ENCODE results near the gene USP7. TPM values are rescaled to one million over a fixed set of nuclear protein-coding genes. Genes with fewer than 3 reads are reported as not detected.

Gene USP7
- total RNA-seq, 4 donors from 2014 or later: 62.5 to 109 (median 89.1) TPM

DNA sequence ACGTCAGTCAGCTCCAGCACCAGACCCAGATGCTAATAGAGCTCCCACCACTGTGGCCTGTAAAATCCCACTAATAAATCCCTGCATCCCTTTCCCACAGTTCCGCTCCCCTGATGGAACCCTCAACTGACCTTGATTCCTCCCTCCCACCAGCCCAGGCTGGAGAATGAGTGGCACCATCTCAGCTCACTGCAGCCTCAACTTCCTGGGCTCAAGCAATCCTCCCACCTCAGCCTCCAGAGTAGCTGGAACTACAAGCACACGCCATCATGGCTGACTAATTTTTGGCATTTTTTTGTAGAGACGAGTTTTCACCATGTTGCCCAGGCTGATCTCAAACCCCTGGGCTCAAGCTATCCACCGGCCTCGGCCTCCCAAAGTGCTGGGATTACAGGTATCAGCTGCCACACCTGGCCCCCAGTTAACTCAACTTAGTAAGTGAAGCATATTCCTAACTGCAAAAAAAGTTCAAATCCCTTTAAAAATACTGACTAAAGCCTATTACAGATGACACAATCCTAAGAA is 15.6 kb downstream of the USP7 start:
- WGBS, 2 donors: 80 to 85% methylated on average over 5 to 6 of the region's 6 CpGs
- Histone ChIP-seq H3K4me3 (no peak overlapping the region), H3K4me1 (peaks cover 15 to 100% (median 65%) of the 10 kb centered on the region in 3 donors), H3K36me3 (no peaks in the 10 kb centered on the region), H3K27ac (no peak overlapping the region), H3K27me3 (no peaks in the 10 kb centered on the region), H3K9me3 (no peaks in the 10 kb centered on the region)
- intact Hi-C loops (cut with DNase I): no loop called here
- no peak for TF ChIP-seq POLR2A (IDR thresholded peaks at IDR 0.05)
- DNase-seq: no peak

DNA sequence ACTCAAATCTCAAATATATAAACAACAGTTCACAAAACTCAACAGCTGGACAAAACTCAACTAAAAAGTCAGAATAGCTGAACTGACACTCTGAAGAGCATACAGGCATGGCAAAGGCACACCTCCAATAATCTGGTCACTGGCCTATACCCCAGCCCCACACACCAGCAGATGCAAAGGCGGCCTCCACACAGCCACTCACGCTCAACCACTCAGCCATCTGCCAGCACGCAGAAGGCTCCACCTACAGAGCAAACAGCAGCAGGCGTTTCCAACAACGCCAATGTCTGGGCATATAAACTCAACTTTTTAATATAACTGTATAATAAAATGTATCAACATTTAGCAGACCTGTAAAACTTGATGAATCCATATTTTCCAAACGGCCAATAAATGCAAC is 17.2 kb downstream of the USP7 start:
- Histone ChIP-seq H3K27me3 (no peaks in the 10 kb centered on the region), H3K27ac (no peak overlapping the region), H3K9me3 (no peaks in the 10 kb centered on the region), H3K4me1 (peaks cover 15 to 100% (median 65%) of the 10 kb centered on the region in 3 donors), H3K4me3 (no peak overlapping the region), H3K36me3 (no peaks in the 10 kb centered on the region)
- intact Hi-C loops (cut with DNase I): no loop called here
- DNase-seq: no peak
- TF ChIP-seq, protein P1, sequence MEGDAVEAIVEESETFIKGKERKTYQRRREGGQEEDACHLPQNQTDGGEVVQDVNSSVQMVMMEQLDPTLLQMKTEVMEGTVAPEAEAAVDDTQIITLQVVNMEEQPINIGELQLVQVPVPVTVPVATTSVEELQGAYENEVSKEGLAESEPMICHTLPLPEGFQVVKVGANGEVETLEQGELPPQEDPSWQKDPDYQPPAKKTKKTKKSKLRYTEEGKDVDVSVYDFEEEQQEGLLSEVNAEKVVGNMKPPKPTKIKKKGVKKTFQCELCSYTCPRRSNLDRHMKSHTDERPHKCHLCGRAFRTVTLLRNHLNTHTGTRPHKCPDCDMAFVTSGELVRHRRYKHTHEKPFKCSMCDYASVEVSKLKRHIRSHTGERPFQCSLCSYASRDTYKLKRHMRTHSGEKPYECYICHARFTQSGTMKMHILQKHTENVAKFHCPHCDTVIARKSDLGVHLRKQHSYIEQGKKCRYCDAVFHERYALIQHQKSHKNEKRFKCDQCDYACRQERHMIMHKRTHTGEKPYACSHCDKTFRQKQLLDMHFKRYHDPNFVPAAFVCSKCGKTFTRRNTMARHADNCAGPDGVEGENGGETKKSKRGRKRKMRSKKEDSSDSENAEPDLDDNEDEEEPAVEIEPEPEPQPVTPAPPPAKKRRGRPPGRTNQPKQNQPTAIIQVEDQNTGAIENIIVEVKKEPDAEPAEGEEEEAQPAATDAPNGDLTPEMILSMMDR (IDR thresholded peaks at IDR 0.05): no peak
- no peak for TF ChIP-seq POLR2A (IDR thresholded peaks at IDR 0.05)
- WGBS, 2 donors: 53 to 62% methylated on average over 6 of the region's 6 CpGs

DNA sequence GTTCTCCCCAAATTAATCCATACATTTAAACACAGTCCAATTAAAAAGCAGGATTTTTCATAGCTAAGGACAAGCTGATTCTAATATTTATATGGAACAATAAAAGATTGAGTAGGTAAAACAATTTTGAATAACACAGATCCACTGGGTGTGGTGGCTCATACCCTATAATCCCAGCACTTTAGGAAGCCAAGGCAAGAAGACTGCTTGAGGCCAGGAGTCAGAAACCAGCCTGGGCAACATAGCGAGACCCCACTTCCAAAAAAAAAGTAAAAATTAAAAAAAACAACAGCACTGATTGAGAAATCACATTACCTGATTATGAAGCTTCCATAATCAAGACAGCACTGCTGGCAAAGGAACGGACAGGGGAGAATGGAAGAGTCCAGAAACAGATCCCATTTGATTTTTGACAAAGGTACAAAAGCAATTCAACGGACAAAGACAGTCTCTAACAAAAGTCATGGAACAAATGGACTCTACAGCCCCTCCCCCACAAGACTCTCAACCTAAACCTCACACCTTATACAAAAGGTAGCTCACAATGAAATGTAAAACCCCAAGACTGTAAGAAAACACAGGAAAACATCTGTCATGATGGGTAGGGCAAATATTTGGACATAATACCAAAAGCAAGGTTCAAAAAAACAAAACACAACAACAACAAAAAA is 17.9 kb downstream of the USP7 start:
- Histone ChIP-seq H3K27me3 (no peaks in the 10 kb centered on the region), H3K4me1 (peaks cover 15 to 99% (median 57%) of the 10 kb centered on the region in 3 donors), H3K4me3 (no peak overlapping the region), H3K27ac (no peak overlapping the region), H3K9me3 (no peaks in the 10 kb centered on the region), H3K36me3 (no peaks in the 10 kb centered on the region)
- no peak for TF ChIP-seq POLR2A (IDR thresholded peaks at IDR 0.05)
- TF ChIP-seq, protein P1 (IDR thresholded peaks at IDR 0.05): no peak
- intact Hi-C loops (cut with DNase I): no loop called here
- no peak for DNase-seq
- 66 to 70% methylated on average over 3 of the region's 3 CpGs for WGBS, 2 donors

DNA sequence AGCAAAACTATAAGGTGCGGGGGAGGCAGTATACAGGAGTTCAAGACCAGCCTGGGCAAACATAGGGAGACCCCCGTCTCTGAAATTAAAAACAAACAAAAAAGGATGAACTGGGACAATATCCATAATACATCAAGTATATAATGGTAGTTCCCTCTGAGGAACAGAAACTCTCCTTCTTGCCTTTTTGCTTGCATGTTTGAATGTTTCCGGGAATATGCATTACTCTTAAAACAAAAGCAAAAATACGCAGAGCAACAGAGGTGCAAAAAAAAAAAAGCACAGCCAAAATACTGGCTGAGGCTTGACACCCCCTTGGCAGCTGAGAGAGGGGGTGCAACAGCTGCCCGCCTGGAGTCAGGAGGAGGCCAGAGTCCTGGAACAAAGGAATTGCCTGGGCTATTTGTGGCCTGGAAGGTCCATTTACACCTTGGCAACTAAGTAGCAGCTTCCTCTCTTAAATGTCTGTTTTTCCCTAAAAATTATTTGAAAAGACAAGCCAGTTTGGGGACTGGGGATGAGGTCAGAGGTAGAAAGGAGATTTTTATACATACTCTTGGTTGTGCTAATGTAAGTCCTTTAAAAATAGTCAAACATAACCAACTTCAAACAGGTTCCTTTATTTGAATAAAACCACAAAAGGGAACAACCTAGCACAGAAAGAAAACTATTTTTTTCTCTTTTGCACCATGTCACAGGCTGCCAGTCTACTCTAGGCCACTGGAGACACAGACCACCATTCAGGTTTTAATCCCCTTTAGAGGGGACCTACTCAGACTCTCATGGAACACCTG is 19.5 kb downstream of the USP7 start:
- no peak overlapping the region for H3K27ac ChIP-seq
- intact Hi-C loops (cut with DNase I): no loop called here
- WGBS, 2 donors: 49 to 54% methylated on average over 5 of the region's 5 CpGs
- TF ChIP-seq POLR2A (IDR thresholded peaks at IDR 0.05): no peak
- TF ChIP-seq, protein P1 (IDR thresholded peaks at IDR 0.05): no peak
- DNase-seq: no peak
- H3K9me3 ChIP-seq: no peaks in the 10 kb centered on the region
- H3K36me3 ChIP-seq: no peaks in the 10 kb centered on the region
- no peak overlapping the region for H3K4me3 ChIP-seq
- no peaks in the 10 kb centered on the region for H3K27me3 ChIP-seq
- peaks cover 15 to 97% (median 46%) of the 10 kb centered on the region in 3 donors for H3K4me1 ChIP-seq

DNA sequence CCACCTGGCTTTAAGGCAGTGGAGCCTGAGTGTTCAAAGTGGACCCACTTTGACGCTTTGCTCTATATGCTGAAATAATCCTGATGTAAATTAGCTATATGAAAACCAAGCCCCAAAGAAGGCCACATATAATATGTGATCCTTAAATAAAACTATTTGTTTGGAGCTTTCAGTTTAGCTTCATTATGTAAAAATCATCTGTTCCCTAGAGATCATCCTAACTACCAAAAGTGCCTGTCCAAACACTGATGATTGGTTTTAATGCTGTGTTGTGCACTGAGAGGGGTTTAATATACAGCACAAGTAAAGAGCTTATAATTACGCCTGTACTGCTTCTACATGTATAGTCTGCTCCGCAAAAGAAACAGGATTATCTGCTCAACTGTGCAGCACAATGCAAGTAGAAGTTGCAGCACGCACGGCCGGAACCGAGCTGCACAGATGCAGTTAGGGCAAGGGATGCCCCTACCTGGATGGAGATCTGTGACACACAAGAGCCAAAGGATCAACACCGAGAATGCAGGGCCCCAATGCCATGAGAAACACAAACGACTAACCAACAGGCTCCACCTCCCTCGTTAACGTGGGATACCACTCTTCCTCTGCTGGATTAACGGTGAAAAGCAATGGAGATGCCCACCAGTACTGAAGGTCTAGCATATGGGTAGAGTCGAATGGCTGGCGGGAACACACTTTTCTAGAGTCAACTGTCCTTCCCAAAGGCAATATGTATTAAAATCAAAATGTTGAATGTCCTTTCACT is 20.5 kb downstream of the USP7 start:
- no peak for TF ChIP-seq POLR2A (IDR thresholded peaks at IDR 0.05)
- TF ChIP-seq, protein P1 (IDR thresholded peaks at IDR 0.05): no peak
- no peaks in the 10 kb centered on the region for H3K27me3 ChIP-seq
- H3K4me3 ChIP-seq: no peak overlapping the region
- no peak for DNase-seq
- no peaks in the 10 kb centered on the region for H3K9me3 ChIP-seq
- peaks cover 15 to 97% (median 37%) of the 10 kb centered on the region in 3 donors for H3K4me1 ChIP-seq
- intact Hi-C loops (cut with DNase I): no loop called here
- H3K27ac ChIP-seq: no peak overlapping the region
- 37 to 64% methylated on average over 12 to 13 of the region's 14 CpGs for WGBS, 2 donors
- H3K36me3 ChIP-seq: no peaks in the 10 kb centered on the region

Measured in esophagus squamous epithelium (tissue), 5 donors.